EL (cell line): Measurements from ENCODE around the gene GPC1.
A peak's percentile ranks its signal among the peaks of the same experiment; 100 is the strongest.

ENCODE experiments used
- DNase-seq: peaks from one replicate; pipeline ENCODE4 v3.0.0-alpha.2; 2016

Gene GPC1

DNA sequence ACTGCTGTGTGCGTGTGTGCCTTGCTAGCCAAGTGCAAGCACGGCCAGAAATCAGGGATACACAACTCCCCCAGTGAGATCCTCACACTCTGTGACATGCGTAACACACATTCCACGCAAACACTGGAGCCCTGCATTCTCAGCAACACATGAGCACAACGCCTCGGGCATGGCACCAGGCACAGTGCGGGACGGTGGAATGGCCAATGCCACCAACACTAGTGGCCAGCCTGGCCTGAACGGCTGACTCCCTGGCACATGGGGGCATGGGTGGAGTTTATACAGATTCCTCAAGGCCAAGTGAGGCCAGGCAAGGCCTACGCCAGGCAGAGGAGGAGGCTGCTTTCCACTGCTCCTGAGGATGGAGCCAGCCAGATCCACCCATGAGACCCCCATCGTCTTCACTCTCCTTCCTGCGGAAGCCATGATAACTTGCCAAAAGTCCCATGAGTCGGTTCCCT, 66.1 kb downstream of the GPC1 start:
- no peak for DNase-seq

DNA sequence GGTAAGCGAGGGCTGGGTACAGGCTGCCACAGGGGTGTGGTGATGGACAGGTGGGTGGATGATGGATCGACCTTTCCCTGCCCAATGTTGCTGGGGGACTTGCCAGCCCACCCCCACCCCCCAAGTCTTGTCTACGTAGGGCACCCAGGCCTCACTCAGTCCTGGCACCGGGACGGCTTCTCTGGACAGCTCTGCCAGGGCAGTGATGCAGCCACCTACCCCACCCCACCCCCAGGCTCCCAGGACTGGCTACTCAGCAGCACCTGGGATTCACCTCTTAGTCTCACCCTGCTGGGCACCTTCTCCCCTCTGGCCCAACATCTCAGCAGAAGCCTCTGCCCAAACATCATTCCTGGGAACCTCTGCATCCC, 66.6 kb downstream of the GPC1 start:
- no peak for DNase-seq

DNA sequence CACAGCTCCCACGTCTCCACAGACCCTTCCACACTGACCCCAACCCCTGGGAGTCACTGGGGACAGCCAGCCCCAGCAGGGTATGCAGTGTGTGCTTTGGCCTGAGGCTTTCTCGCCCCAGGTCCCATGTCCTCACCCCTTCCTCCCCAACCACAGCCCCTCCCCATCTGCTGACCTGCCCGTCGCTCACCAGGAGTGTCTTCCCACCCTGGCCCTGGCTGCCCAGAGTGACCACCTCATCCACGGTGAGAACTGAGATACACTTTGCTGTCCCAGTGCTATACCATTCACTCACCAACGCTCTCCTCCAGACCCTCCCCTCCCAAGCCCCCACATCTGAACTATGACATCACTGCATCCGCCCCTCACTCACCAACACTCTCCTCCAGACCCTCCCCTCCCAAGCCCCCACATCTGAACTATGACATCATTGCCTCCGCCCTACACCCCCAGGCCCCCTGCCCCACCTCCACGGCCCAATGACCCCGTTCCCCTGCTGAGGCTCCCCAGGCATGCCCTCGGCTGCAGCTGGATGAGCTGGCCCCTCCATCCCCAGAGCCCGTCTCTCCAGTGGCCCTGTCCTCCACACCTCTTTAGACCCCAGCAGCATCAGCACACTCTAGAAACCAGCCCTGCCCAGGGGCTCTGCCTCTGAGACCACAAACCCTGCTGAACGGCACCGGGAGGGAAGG, 67.1 kb downstream of the GPC1 start:
- DNase-seq = no peak

GRCh38 chr2:240503375-240503774, 67.9 kb downstream of the GPC1 start:
- DNase-seq = no peak

DNA sequence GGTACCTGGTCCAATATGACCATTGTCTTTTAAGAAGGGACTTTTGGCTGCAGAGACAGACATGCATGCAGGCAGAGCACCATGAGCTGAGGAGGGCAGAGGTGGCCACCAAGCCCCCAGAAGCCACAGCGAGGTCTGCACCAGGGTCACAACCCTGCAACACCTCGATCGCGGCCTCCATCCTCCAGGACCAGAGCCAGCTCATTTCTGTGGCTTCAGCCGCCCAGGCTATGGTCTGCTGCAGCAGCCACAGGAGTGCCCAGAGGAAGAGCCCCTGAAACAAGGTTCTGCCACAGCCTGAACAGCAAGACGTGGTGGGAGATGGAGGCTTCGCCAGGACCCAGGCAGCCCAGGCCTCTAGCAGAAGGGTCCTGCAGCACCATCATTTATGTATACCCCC, 68.4 kb downstream of the GPC1 start:
- DNase-seq = no peak

GRCh38 chr2:240505910-240506309, 70.4 kb downstream of the GPC1 start:
- DNase-seq = no peak

DNA sequence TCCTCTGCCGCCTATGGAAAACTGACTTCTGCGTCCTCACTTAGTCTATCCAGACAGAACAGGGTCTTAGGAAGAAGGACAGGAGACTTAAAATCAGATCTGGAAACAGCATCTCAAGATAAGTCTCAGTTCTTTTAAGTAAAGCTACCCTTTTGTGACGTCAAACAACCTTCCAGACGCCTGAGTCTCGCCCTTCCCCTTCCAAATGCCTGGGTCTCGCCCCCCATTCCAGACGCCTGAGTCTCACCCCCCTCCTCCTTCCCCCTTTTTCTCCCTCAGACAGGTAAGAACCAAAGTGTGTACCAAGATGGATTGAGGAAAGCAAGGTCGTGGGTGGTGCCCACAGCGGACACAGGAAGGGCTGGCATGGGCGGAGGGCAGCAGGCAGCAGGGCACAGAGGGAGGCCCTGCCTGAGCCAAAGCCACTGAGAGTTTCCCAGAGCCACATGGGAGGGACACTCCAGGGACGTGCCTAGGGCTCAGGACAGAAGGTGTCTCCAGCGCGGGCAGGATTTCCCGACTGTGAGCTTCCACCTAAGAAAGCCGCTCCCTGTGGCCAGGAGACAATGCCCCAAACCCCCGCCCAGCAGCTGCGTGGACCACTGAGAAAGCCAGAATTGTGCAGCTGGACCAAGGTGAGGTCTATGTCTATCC, 71.1 kb downstream of the GPC1 start:
- DNase-seq = no peak

DNA sequence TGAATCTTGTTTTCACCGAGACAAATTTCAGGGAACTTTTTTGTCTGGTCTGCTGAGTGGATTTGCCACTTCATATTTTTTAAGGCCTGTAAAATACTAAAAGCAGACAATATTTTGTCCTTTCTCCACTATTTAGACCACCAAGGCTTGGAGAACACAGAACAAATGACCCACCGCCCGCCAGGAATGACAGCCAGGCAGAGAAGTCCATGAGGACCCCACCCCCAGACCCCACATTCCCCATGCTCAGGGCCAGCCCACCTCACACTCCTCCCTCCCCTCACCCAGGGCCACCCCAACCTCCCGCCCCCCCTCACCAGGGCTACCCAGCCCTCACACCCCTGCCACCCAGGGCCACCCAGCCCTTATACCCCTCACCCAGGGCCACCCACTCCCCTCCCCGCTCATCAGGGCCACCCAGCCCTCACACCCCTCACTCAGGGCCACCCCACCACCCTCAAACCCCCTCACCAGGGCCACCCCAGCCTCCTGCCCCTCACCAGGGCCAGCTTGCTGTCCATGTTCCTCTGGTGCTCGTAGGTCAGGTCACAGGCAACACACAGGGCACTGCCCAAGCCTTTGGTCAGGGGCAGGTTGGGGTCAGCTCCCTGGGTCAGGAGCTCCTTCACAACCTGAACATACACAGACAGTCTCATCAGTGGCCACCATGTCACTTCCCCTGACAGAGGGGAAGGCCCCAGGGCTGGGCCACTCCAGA, 71.8 kb downstream of the GPC1 start:
- DNase-seq = no peak

DNA sequence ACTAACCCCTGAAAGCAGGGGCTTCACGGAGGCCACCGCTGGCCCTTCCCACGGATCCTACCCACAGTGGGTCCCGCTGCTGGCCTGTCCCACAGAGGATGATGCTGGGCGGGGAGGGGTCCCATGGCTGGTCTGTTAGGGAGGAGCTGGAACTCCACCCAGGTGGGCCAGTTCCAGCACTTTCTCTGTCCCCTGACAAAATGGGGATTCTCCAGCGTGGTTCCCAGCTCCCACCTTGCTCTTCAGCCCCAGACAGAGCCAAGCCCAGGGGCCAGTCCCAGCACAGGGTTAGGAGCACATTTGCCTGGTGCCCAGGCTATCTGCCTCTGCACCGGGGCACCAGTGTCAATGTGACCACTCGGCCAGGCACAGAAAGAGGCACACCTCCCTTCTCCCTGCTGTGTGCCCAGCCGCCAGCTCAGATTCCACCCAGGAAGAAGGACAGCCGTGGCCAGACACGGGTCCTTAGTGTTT, 72.4 kb downstream of the GPC1 start:
- no peak for DNase-seq

- DNase-seq = no peak
Observed at GRCh38 chr2:240508832-240509545, 73.5 kb downstream of the GPC1 start.

GRCh38 chr2:240509667-240510512, 74.4 kb downstream of the GPC1 start:
- DNase-seq = no peak

DNA sequence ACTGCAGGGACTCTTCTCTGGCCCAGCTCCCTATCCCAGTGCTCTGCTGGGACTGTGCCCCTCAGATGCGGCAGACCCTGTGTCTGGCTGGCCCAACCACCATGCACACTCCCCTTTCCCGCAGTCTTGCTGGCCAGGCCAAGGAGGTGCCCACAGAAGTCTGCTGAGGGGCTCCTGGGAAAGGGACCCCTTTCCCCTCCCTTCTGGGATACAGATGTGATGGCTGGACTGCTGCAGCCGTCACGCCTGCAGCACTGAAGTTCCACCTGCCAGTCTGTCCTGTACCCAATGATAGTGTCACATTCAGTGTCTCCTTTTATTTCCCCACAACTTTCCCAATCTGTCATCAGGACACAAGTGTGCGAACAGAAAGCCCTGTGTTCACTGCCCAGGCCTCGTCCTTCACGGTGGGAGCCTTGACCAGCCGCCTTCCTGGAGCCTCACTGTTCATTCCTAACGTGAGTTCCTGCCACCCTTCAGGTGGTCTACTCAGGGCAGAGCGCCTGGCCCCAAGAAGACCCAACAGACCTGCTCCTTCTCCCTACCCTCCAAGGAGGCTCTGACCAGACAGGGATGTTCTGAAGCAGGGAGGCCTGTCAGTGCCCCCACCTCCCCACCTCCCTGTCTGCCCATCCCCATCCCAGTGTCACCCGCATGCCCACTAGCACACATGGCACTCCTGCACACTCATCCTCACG, 75.2 kb downstream of the GPC1 start:
- DNase-seq = no peak

DNA sequence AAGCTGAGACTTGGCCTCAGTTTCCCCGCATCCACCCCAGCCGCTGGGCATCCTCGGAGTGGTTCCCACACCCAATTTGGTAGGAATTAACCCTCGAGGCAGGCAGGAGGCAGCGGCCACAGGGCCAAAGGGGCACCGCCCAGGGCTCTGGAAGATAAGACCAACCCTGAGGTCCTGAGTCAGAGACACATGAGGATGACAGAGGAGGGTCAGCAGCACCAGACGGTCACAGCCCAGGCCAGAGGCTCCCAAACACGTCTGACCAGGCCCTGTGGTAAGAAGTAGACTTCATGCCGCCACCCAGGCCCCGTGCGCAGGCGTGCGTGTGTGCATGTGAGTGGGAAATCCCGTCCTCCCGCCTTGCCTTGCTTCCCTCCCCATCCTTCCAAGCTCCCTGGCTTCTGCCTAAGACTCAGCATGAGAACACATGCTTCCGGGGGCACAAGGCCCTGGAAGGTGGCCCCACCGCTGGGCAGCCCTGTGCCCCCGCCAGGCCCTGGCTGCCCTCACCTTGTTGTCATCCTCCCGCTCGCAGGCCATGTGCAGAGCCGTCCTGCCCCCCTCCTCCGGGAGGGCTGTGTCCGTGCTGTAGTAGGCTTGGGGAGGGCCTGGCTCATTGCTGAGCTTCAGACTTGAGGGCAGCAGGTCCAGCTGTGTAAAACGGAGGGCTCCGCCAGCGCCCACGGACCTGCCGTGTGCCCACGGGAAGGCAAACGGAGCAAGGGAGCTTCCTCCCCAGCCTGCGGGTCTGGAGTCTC, 76.1 kb downstream of the GPC1 start:
- DNase-seq = no peak

- DNase-seq = no peak
Observed at GRCh38 chr2:240512109-240512485, 76.6 kb downstream of the GPC1 start.

DNA sequence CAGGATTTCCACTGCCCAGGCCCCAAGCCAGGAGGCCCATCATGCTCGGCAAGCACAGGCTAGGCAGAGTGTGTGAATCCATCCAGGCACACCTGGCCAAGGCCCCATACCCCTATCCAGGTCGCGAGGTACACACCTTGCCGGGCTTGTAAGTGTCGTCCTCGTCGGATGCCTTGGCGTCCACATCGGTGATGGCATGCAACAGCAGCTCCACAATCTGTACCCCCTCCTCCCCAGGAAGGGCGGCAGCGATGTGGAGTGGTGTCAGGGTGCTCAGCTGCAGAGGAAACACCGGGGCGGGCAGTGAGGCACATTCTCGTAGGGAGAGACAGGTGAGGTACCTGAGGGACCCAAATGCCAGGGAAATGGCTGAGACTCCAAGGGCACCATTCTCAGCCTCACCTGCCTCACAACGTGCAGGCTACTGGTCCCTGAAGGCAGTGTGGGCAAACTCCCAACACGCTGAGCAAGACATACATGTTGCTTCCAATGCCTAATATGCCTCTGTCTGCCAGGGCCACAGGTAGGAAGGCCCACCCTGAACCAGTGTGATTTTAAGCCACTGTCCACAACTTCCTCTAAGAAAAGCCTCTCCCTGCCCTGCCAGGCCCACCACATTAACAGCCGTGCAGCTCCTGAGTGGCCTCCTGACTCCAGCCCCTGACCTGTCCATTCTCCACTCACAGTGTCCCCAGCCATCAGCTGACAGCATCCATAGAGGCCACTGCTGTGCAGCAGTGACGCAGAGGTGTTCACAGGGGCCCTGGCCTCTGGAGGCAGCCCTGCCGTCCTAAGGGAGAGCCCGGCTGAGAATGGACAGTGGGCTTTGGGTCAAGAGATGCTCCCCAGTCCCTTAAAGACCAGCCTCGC, 77.4 kb downstream of the GPC1 start:
- no peak for DNase-seq

GRCh38 chr2:240513549-240514287, 78.3 kb downstream of the GPC1 start:
- peak; percentile 83 for DNase-seq

GRCh38 chr2:240514631-240515030, 79.2 kb downstream of the GPC1 start:
- DNase-seq = no peak

- DNase-seq = no peak
Observed at GRCh38 chr2:240517342-240517741, 81.9 kb downstream of the GPC1 start.
